Lung (tissue), 16 donors: ENCODE results near the gene HES5. TPM values are rescaled to one million over a fixed set of nuclear protein-coding genes. Genes with fewer than 3 reads are reported as not detected.
"Not testable (repeated sequence)": the region's sequence is repeated elsewhere in the genome, so short reads cannot be mapped to it uniquely, and the experiment has no call there.

Experiments used
- ATAC-seq: fragments of 200-7000 bp; cut with Tn5 transposase; one replicate; pipeline ENCODE4 v1.9.1; 2020; ENCODE audit warnings: moderate number of reproducible peaks; ENCODE audit not compliant: insufficient read depth, low FRiP score
- DNase-seq, 3 donors: peaks; one replicate each; pipeline ENCODE4 v3.0.0-alpha.2; 2013 to 2017
- H3K27ac ChIP-seq, 2 donors: one replicate each; pipeline ENCODE4 v1.5.1; 2013; ENCODE audit warnings: mild to moderate bottlenecking in 2 of 2, moderate library complexity in 2 of 2, control low read depth in 1 of 2, inconsistent platforms in 1 of 2, low read depth in 1 of 2, low read length in 1 of 2
- H3K27me3 ChIP-seq, 3 donors: one replicate each; pipeline ENCODE4 v1.5.1; 2013; ENCODE audit warnings: low read length in 2 of 3; ENCODE audit not compliant: control insufficient read depth in 3 of 3, insufficient read depth in 3 of 3
- H3K36me3 ChIP-seq, 4 donors: one replicate each; pipeline ENCODE4 v1.5.1; 2013; ENCODE audit warnings: low read length in 4 of 4, mild to moderate bottlenecking in 1 of 4, moderate library complexity in 1 of 4; ENCODE audit not compliant: control insufficient read depth in 4 of 4, insufficient read depth in 4 of 4
- H3K4me1 ChIP-seq, 5 donors: one replicate each; pipeline ENCODE4 v1.5.1; 2013; ENCODE audit warnings: low read length in 5 of 5, mild to moderate bottlenecking in 2 of 5, moderate library complexity in 1 of 5; ENCODE audit not compliant: control insufficient read depth in 5 of 5, insufficient read depth in 5 of 5
- H3K4me3 ChIP-seq: one replicate; pipeline ENCODE4 v1.5.1; 2013; ENCODE audit warnings: mild to moderate bottlenecking, control low read depth, moderate library complexity
- H3K9ac ChIP-seq, 2 donors: one replicate each; pipeline ENCODE4 v1.5.1; 2013; ENCODE audit warnings: low read length in 2 of 2, control low read depth in 1 of 2; ENCODE audit not compliant: insufficient read depth in 1 of 2
- H3K9me3 ChIP-seq, 4 donors: one replicate each; pipeline ENCODE4 v1.5.1; 2013; ENCODE audit warnings: low read length in 3 of 4, mild to moderate bottlenecking in 1 of 4, moderate library complexity in 1 of 4; ENCODE audit not compliant: control insufficient read depth in 4 of 4, insufficient read depth in 3 of 4
- CTCF ChIP-seq: IDR thresholded peaks from 2 replicates; pipeline ENCODE4 v1.5.1; 2012; ENCODE audit warnings: mild to moderate bottlenecking; ENCODE audit errors: control extremely low read depth, extremely low read depth
- WGBS, 2 donors: extraction: QIAGEN DNeasy Blood & Tissue Kit; methylation state at CpG; one replicate each; pipeline ENCODE4 v1.1.7; 2013; 5-methylcytosine and 5-hydroxymethylcytosine counted together
- long read RNA-seq, 5 donors: transcript quantifications; one replicate each; lab custom pipeline, GENCODE V29; 2026
- polyA plus RNA-seq, 2 donors: library from polyadenylated mRNA; stranded (reverse); fragments of 200-250 nt; gene quantifications; one replicate each; pipeline ENCODE4 v1.2.1, GENCODE V29; 2013
- total RNA-seq, 2 donors: library from RNA; depleted of rRNA in 1 of 2; stranded (reverse); fragments of >200 nt in 1 of 2; gene quantifications; one replicate each; pipeline ENCODE4 v1.2.1, GENCODE V29; 2014 to 2021
- donor health status: control.
- donor health status: control.
- donor health status: Bipolar disorder and iron deficiency.
- donor health status: healthy.
- donor health status: DM: yes; HTN: yes; CAD: no.

The HES5 gene
- total RNA-seq (under 1 TPM; 0.46 to 1.00 TPM), polyA plus RNA-seq (under 1 TPM; 0.16 to 0.26 TPM)
- long read RNA-seq, donor 1: 0 reads
- long read RNA-seq, donor 2: 0 reads
- long read RNA-seq, donor 3: 0 reads
- long read RNA-seq, donor 4: 0 reads
- long read RNA-seq, donor 5: 0 reads

- WGBS, 2 donors: 1% methylated on average over 63 to 91 of the region's 91 CpGs
- ATAC-seq (no peak), DNase-seq (no peak)
- H3K9me3 ChIP-seq: no peaks in the 10 kb centered on the region
- H3K27me3 ChIP-seq: peaks cover 0 to 50% (median 32%) of the 10 kb centered on the region in 3 donors
- H3K27ac ChIP-seq: peak within 1 kb of the TSS in 1 of 2 donors; percentile 26
- H3K4me3 ChIP-seq: peak within 1 kb of the TSS; percentile 6
- H3K4me1 ChIP-seq: peaks cover 5 to 27% (median 15%) of the 10 kb centered on the region in 5 donors
- no peak within 1 kb of the TSS for H3K9ac ChIP-seq
- no peak for TF ChIP-seq CTCF
- peaks cover 0 to 3% (median 0%) of the 10 kb centered on the region in 4 donors for H3K36me3 ChIP-seq
These were observed at the start of gene HES5 for GRCh38 chr1:2529784-2530512. TSS of gene HES5 (minus strand) at chr1:2530263. CDS start at chr1:2530164, 99 bp downstream.

GRCh38 chr1:2578758-2579118 lies 48.7 kb upstream of the HES5 start:
- no peak for DNase-seq
- TF ChIP-seq CTCF: no peak
- no peak for ATAC-seq
- Histone ChIP-seq H3K9ac (no peak overlapping the region), H3K27ac (peak overlapping the region; percentile 22 to 96), H3K9me3 (peaks cover 0 to 2% (median under 1%) of the 10 kb centered on the region in 4 donors), H3K4me3 (no peak overlapping the region), H3K27me3 (no peaks in the 10 kb centered on the region), H3K36me3 (no peaks in the 10 kb centered on the region), H3K4me1 (peaks cover 0 to 25% (median 12%) of the 10 kb centered on the region in 5 donors)
- WGBS, 2 donors: 39 to 47% methylated on average over 4 of the region's 4 CpGs

GRCh38 chr1:2577565-2578075 lies 47.6 kb upstream of the HES5 start:
- not testable (repeated sequence) for H3K9me3 ChIP-seq, H3K4me3 ChIP-seq, ATAC-seq, H3K27me3 ChIP-seq, H3K9ac ChIP-seq, H3K36me3 ChIP-seq
- peaks cover 0 to 18% (median 7%) of the 10 kb centered on the region in 5 donors for H3K4me1 ChIP-seq
- DNase-seq: peak in 1 of 3 donors; percentile 6
- H3K27ac ChIP-seq: peak overlapping the region; percentile 63 to 96
- WGBS, 2 donors: 53 to 54% methylated on average over 19 to 20 of the region's 23 CpGs
